Measurements from ENCODE around the gene PCLO. TPM values are rescaled to one million over a fixed set of nuclear protein-coding genes. Genes with fewer than 3 reads are reported as not detected.
"Not testable (repeated sequence)": the region's sequence is repeated elsewhere in the genome, so short reads cannot be mapped to it uniquely, and the experiment has no call there.

Gene PCLO
- total RNA-seq, 1 experiment from 2014 or later: 0.38 TPM

- no peak for DNase-seq (ENCODE audit: low spot score)
These were observed 421.2 kb downstream of the PCLO start for GRCh38 chr7:82741493-82741892.

- peak; percentile 85 for DNase-seq (ENCODE audit: low spot score)
These were observed 422.3 kb downstream of the PCLO start for GRCh38 chr7:82740246-82740848.

DNA sequence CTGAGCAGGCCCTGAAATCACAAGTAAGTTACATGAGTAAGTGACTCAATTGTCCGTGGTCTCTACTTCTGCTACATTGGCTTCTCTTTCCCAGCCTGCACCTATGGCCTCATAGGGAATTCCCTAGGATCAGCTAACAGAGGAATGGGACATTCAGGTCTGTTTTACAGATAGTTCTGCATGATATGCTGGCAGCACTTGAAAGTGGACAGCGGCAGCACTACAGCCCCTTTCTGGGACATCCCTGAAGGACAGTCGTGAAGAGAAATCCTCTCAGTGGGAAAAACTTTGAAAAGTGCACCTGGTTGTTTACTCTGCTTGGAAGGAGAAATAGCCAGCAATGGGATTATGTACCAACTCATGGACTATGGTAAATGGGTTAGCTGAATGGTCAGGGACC is 426.1 kb downstream of the PCLO start:
- DNase-seq (ENCODE audit: low spot score): no peak

DNA sequence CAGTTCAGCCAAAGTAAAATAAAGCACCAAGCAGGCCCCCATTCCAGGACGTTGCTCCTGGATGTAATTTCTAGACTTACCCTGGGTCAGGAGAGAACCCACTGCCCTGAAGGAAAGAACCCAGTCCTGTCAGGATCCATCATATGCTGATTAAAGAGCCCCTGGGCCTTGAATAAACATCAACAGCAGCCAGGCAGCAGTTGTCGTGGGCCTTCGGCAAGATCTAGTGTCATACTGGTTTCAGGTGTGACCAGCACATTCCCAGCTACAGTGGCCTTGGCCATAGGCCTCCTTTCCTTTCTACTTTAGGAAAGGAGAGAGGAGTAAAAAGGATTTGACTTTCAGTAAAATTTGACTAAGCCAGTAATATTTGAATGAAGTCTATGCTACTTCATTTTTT is 430.0 kb downstream of the PCLO start:
- no peak for DNase-seq (ENCODE audit: low spot score)

- peak; percentile 87 for DNase-seq (ENCODE audit: low spot score)
These were observed 433.3 kb downstream of the PCLO start for GRCh38 chr7:82729172-82730030.

DNA sequence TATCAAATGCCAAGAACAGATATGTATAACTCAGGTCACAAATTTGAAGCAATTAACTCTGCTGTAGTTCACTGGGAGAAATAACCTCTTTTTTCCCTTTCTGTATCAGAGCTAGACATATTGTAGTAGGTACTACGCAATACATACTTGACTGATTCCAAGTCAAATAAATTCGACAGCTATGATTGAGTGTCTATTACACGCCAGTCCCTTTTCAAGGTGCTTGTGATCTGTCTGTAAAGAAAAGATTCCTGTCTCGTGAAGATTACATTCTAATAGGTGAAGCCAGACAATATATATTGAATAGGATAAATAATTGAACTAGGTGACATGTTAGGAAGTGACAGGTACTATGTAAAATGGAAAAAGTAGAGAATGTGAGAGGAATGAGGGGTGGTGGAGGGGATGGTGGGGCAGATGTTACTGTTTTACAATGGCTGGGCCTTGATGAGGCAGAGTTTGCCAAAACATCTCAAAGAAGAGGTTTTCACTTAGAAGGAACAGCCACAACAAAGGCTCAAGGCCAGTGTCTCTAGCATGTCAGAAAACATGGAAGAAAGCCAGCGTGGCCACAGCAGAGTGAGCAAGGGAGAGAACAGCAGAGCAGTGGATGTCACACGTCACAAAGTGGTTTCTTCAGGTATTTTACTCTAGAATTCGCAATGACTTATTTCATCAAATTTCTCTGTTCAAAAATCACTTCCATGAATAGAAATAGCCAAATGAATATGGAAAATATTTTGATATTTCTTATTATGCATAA is 436.5 kb downstream of the PCLO start:
- no peak for DNase-seq (ENCODE audit: low spot score)

DNA sequence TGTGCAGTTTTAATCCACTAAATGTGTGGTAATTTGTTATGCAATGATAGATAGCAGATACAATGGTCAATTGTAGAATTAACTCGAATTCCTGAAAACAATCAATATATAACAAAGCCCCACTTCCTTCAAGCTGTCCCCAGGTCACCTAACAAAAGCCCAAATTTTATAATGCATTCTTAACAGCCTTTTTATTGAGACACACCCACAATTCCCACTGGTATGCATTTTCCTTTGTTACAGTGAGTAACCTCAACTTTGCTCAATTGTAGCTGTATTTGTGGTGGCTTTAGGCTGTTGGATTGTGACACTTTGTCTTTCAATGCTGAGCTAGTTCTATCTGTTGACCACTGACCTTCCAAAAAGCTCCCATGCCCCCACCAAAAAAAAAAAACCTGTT is 439.3 kb downstream of the PCLO start:
- DNase-seq (ENCODE audit: low spot score): no peak

DNA sequence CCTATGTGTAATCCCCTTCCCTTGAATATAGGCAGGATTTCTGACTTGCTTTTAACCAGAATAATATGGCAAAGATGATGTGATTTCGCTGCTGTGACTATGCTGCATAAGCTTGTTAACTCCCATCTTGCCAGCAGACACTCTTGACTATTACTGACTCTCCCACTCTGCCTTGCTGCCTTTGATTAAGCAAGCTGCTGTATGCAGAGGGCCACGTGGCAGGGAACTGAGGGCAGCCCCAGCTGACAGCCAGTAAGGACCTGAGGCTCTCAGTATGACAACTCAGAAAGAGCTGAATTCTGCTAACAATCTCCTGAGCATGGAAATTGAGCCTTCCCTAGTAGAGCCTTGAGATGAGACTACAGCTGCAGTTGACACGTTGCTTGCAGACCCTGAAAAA is 439.7 kb downstream of the PCLO start:
- DNase-seq (ENCODE audit: low spot score): no peak

DNA sequence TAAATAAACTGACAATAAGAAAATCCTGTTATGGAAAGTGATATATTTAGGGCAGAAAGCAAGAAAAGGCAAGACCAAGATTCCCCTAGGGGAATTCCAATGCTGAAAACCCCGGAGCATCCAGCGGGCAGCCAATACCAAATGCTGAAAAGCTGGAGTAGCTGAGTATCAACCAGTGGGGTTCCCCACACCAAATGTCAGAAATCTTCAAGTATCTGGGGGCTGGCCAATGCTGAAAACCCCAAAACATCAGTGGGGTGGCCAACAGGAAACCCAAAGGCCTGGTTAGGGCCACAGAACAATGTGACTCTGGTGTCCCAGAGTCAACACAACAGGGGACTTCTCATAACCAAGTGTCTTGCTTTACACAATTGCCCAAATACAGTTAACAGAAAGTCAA is 447.3 kb downstream of the PCLO start:
- no peak for DNase-seq (ENCODE audit: low spot score)

- DNase-seq (ENCODE audit: low spot score): no peak
These were observed 447.8 kb downstream of the PCLO start for GRCh38 chr7:82714883-82715282.

DNA sequence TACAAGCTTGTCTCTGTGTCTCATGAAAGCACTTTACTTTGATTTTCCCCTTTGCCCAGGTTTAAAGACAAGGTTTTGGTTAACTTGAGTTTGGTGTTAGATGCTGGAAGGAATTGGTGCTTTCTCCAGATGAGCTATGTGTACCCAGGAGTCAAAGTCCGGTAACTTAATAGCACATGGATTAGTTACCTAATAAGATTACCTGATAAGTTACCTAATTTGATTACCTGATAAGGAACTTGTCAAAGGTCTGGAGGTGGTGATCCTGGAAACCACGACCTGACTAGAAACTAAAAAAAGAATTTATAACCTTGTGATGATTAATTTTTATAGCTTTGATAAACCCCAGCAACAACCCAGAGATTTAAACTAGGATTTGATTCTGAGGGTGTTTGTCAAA is 449.2 kb downstream of the PCLO start:
- DNase-seq (ENCODE audit: low spot score): peak; percentile 43

DNA sequence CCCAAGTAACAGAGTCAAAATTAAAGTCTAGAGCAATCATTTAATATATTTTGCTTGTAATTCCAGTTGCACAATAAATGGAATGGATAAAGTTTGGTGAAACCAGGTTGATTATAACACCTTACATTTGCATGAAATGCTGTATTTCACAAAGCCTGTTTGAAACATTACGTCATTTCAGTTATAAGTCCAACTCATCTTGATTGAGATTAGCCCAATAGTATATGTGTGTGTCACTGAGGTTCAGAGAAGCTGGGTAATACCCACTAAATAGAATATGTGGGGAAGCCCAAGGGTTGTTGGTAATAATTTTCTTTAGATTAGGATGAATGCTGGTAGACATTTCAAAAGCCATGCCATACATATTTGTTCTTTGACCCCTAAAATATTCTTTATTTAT is 456.3 kb downstream of the PCLO start:
- DNase-seq (ENCODE audit: low spot score): not testable (repeated sequence)

DNA sequence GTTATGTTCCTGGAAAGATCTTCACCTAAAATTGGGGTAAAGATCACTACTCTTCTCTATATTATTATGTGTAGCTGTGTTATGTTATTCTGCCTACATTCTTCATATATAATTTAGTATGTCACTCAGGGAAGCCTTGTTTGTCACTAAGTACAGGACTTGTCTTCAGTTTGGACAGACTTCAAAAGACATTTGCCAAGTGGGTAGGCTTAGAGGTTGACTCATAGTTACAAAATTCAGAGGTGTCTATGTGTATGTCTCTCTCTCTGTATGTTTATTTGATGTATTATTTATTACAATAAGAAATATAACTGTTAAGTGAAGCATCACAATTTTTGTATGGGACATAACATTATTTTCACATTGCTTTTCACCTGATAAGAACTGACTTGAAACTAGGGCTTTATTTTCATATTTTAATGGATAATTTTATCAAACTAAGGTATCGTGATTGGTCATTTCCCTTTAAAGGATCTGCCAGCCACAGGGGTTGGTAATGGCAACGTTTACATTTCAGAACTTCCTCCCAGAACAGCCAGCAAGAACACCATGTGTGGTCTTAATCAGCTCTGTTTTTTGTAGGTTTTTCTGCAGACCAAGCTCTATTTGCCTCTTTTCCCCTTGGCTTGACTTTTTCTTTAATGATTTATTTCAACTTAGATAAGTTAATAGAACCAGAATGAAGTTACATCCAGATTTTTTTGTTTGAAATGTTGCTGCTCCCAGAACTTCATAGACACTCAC is 457.0 kb downstream of the PCLO start:
- DNase-seq (ENCODE audit: low spot score): peak; percentile 21

- no peak for DNase-seq (ENCODE audit: low spot score)
These were observed 458.6 kb downstream of the PCLO start for GRCh38 chr7:82704121-82704520.

Small RNA genes lying within 50 kb of the gene (small RNA-seq; reads per million reads assigned to genes)
- 0.50 reads per million for gene RNA5SP235

Data from HT-29 (cell line).